HCT116 (cell line): ENCODE measurements around the gene RTN1. TPM values are rescaled to one million over a fixed set of nuclear protein-coding genes. Genes with fewer than 3 reads are reported as not detected.

Experiments used
- ATAC-seq: fragments of 200-7000 bp; cut with Tn5 transposase; 2 replicates; pipeline ENCODE4 v1.9.1; 2020; ENCODE audit warnings: mild to moderate bottlenecking, moderate library complexity
- BruUV-seq: library from RNA; stranded (reverse); fragments of 400-500 nt; replicated peaks from 2 replicates; lab custom pipeline; 2021; lab: Mats Ljungman, UMichigan
- CTCF ChIA-PET: fragments of 300-600 bp; sonication (Branson Sonifier 250); formaldehyde crosslinking; loops from one replicate; lab custom pipeline; 2021; ENCODE audit warnings: antibody characterized with exemption; lab: Charles Lee
- POLR2A ChIA-PET: fragments of 300-600, 350-600 bp; sonication (Branson Sonifier 250); formaldehyde crosslinking; loops from one replicate; lab custom pipeline; 2021; ENCODE audit warnings: antibody characterized with exemption; lab: Charles Lee
- RAD21 ChIA-PET, 2 experiments: fragments of 300-600 bp; sonication (Branson Sonifier 250); formaldehyde crosslinking; loops; one replicate each; lab custom pipeline; 2023; ENCODE audit warnings: low total read pairs in 2 of 2; ENCODE audit not compliant: uncharacterized antibody in 2 of 2, unreplicated experiment in 2 of 2, low non-redundant PET in 1 of 2; lab: Charles Lee
- DNase-seq: peaks from one replicate; pipeline ENCODE4 v3.0.0-alpha.2; 2010; ENCODE audit warnings: low read depth, low spot score
- H2AFZ ChIP-seq: fragments of 200-600 bp; shearing (Covaris generic), sonication (generic); 2 replicates; pipeline ENCODE4 v1.6.1; 2017; ENCODE audit warnings: low read depth, mixed run types, mixed read lengths, antibody characterized with exemption, low read length; ENCODE audit not compliant: poor library complexity, severe bottlenecking
- H3K27ac ChIP-seq: 2 replicates; pipeline ENCODE4 v1.5.1; 2012; ENCODE audit warnings: low read depth, low read length
- H3K27me3 ChIP-seq: fragments of 200-600 bp; sonication (generic); 2 replicates; pipeline ENCODE4 v1.6.1; 2016; ENCODE audit warnings: mixed run types, low read length, mixed read lengths; ENCODE audit not compliant: insufficient read depth
- H3K36me3 ChIP-seq, 2 experiments: fragments of 200-500 bp in 1 of 2; fragments of 200-600 bp in 1 of 2; sonication (Bioruptor generic) in 1 of 2; sonication (generic) in 1 of 2; 2 replicates each; pipeline versions ENCODE4 v1.5.1 to v1.6.1; 2014 to 2016; ENCODE audit warnings: low read length in 2 of 2, inconsistent platforms in 1 of 2, mixed read lengths in 1 of 2, mixed run types in 1 of 2; ENCODE audit not compliant: insufficient read depth in 2 of 2, control insufficient read depth in 1 of 2
- H3K4me1 ChIP-seq, 2 experiments: fragments of 200-600 bp in 1 of 2; sonication (generic) in 1 of 2; 2 replicates each; pipeline versions ENCODE4 v1.5.1 to v1.6.1; 2012 to 2017; ENCODE audit warnings: low read length in 2 of 2, inconsistent platforms in 1 of 2, mild to moderate bottlenecking in 1 of 2, mixed read lengths in 1 of 2, mixed run types in 1 of 2, moderate library complexity in 1 of 2; ENCODE audit not compliant: insufficient read depth in 2 of 2, control insufficient read depth in 1 of 2
- H3K4me2 ChIP-seq: fragments of 200-600 bp; sonication (generic); 2 replicates; pipeline ENCODE4 v1.6.1; 2017; ENCODE audit warnings: mixed run types, low read length, mixed read lengths
- H3K4me3 ChIP-seq, 2 experiments: fragments of 200-600 bp in 1 of 2; sonication (generic) in 1 of 2; replicated peaks in 1 of 2; 2 replicates each; pipeline ENCODE4 v1.5.1; 2011 to 2016; ENCODE audit warnings: low read length in 2 of 2, control low read depth in 1 of 2, low read depth in 1 of 2, mild to moderate bottlenecking in 1 of 2, mixed read lengths in 1 of 2, mixed run types in 1 of 2
- H3K79me2 ChIP-seq: fragments of 200-600 bp; sonication (generic); 2 replicates; pipeline ENCODE4 v1.6.1; 2017; ENCODE audit warnings: mild to moderate bottlenecking, mixed run types, low read length, moderate library complexity, mixed read lengths; ENCODE audit not compliant: insufficient read depth
- H3K9ac ChIP-seq: fragments of 200-600 bp; sonication (generic); 2 replicates; pipeline ENCODE4 v1.6.1; 2016; ENCODE audit warnings: low read length, mixed read lengths
- H3K9me2 ChIP-seq: fragments of 200-600 bp; sonication (generic), shearing (Covaris generic); 2 replicates; pipeline ENCODE4 v1.6.1; 2017; ENCODE audit warnings: mixed run types, mild to moderate bottlenecking, moderate library complexity; ENCODE audit not compliant: insufficient read depth
- H3K9me3 ChIP-seq, 2 experiments: fragments of 200-500 bp in 1 of 2; fragments of 200-600 bp in 1 of 2; sonication (Bioruptor generic) in 1 of 2; sonication (generic) in 1 of 2; 2 replicates each; pipeline ENCODE4 v1.6.1; 2014 to 2017; ENCODE audit warnings: low read length in 2 of 2, mixed read lengths in 2 of 2, inconsistent platforms in 1 of 2, low read depth in 1 of 2, mild to moderate bottlenecking in 1 of 2, mixed run types in 1 of 2, moderate library complexity in 1 of 2; ENCODE audit not compliant: control insufficient read depth in 1 of 2, insufficient read depth in 1 of 2
- H4K20me1 ChIP-seq: fragments of 200-600 bp; sonication (generic), shearing (Covaris generic); 2 replicates; pipeline ENCODE4 v1.6.1; 2017; ENCODE audit warnings: mixed run types, mild to moderate bottlenecking, moderate library complexity; ENCODE audit not compliant: insufficient read depth
- ATF3 ChIP-seq: IDR thresholded peaks from 2 replicates; pipeline ENCODE4 v1.6.1; 2012
- CEBPB ChIP-seq: IDR thresholded peaks from 2 replicates; pipeline ENCODE4 v1.6.1; 2012; ENCODE audit warnings: low read depth
- CTCF ChIP-seq, 3 experiments: fragments of 200-600 bp in 1 of 3; sonication (generic) in 1 of 3; IDR thresholded peaks in 2 of 3; conservative IDR thresholded peaks in 1 of 3; 2 replicates each; pipeline ENCODE4 v1.5.1; 2012 to 2017; ENCODE audit warnings: low read depth in 2 of 3, low read length in 2 of 3, antibody characterized with exemption in 1 of 3, borderline replicate concordance in 1 of 3, control low read depth in 1 of 3, mild to moderate bottlenecking in 1 of 3, mixed read lengths in 1 of 3, mixed run types in 1 of 3, moderate library complexity in 1 of 3; ENCODE audit not compliant: insufficient read depth in 1 of 3
- EGR1 ChIP-seq: IDR thresholded peaks from 2 replicates; pipeline ENCODE4 v1.6.1; 2012; ENCODE audit warnings: low read depth
- ELF1 ChIP-seq: IDR thresholded peaks from 2 replicates; pipeline ENCODE4 v1.6.1; 2012; ENCODE audit warnings: low read depth, borderline replicate concordance
- EZH2phosphoT487 ChIP-seq: fragments of 200-600 bp; IDR thresholded peaks from 2 replicates; pipeline ENCODE4 v1.6.1; 2018; ENCODE audit warnings: antibody characterized with exemption, borderline replicate concordance
- POLR2A ChIP-seq: IDR thresholded peaks from 2 replicates; pipeline ENCODE4 v1.7.0; 2011; ENCODE audit warnings: borderline replicate concordance; ENCODE audit not compliant: insufficient read depth, insufficient read length; ENCODE audit errors: extremely low read depth
- SIN3A ChIP-seq: IDR thresholded peaks from 2 replicates; pipeline ENCODE4 v1.6.1; 2012; ENCODE audit warnings: low read depth
- SP1 ChIP-seq: IDR thresholded peaks from 2 replicates; pipeline ENCODE4 v1.6.1; 2012; ENCODE audit warnings: low read depth
- TCF7L2 ChIP-seq: IDR thresholded peaks from 2 replicates; pipeline ENCODE4 v1.7.0; 2011; ENCODE audit warnings: borderline replicate concordance, inconsistent platforms; ENCODE audit not compliant: insufficient read depth, insufficient read length; ENCODE audit errors: extremely low read depth
- YY1 ChIP-seq: IDR thresholded peaks from 2 replicates; pipeline ENCODE4 v1.6.1; 2011; ENCODE audit warnings: low read length, low read depth, moderate library complexity, mild to moderate bottlenecking; ENCODE audit not compliant: insufficient replicate concordance; ENCODE audit errors: extremely low read depth
- ZBTB33 ChIP-seq: IDR thresholded peaks from 2 replicates; pipeline ENCODE4 v1.6.1; 2011; ENCODE audit warnings: mild to moderate bottlenecking, low read length, moderate library complexity; ENCODE audit not compliant: insufficient replicate concordance; ENCODE audit errors: extremely low read depth
- ZFX ChIP-seq: fragments of 450-650 bp; IDR thresholded peaks from 2 replicates; pipeline ENCODE4 v1.6.1; 2017
- intact Hi-C: fragments of 100-400 bp; cut with micrococcal nuclease; formaldehyde crosslinking; loops from 2 replicates; pipeline ENCODE4 v1.10.0; 2022
- total RNA-seq: library from RNA; stranded (reverse); gene quantifications from one replicate; pipeline ENCODE4 v1.2.1, GENCODE V29; 2021; ENCODE audit not compliant: unreplicated experiment
- TF ChIP-seq, protein P1 (sequence below): IDR thresholded peaks from 2 replicates; pipeline ENCODE4 v1.6.1; 2012

Gene RTN1
- total RNA-seq, 1 experiment from 2014 or later = 0.57 TPM

GRCh38 chr14:59727073-59727661 lies 143.4 kb downstream of the RTN1 start:
- Histone ChIP-seq H3K27me3 (no peaks in the 10 kb centered on the region), H3K36me3 (no peaks in the 10 kb centered on the region), H3K9me3 (no peaks in the 10 kb centered on the region), H3K9ac (no peak overlapping the region), H3K4me1 (peaks cover 0 to 4% of the 10 kb centered on the region in 2 experiments; a peak in 1 of 4 replicates), H2AFZ (no peak overlapping the region), H4K20me1 (no peaks in the 10 kb centered on the region), H3K9me2 (no peaks in the 10 kb centered on the region), H3K4me2 (no peak overlapping the region), H3K27ac (no peak overlapping the region), H3K79me2 (no peaks in the 10 kb centered on the region), H3K4me3 (no peak overlapping the region)
- DNase-seq (no peak), ATAC-seq (no peak)
- POLR2A ChIA-PET = no interaction called here
- no TSS peak for BruUV-seq
- RAD21 ChIA-PET = no interaction called here
- intact Hi-C loops = no loop called here
- CTCF ChIA-PET = no interaction called here
- TF ChIP-seq EGR1 = no peak
- TF ChIP-seq TCF7L2 = no peak
- TF ChIP-seq YY1 = no peak
- no peak for TF ChIP-seq ZFX
- no peak for TF ChIP-seq CTCF (IDR thresholded peaks at IDR 0.05 in 2 of 3, conservative IDR thresholded peaks at IDR 0.05 in 1 of 3; ENCODE audit: borderline replicate concordance in 1 of 3, insufficient read depth in 1 of 3, low read depth in 2 of 3, low read length in 2 of 3)
- TF ChIP-seq ZBTB33 = no peak
- TF ChIP-seq SIN3A = no peak
- no peak for TF ChIP-seq EZH2phosphoT487
- TF ChIP-seq ELF1 = no peak
- TF ChIP-seq, protein P1, sequence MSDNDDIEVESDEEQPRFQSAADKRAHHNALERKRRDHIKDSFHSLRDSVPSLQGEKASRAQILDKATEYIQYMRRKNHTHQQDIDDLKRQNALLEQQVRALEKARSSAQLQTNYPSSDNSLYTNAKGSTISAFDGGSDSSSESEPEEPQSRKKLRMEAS = no peak
- TF ChIP-seq POLR2A = no peak
- TF ChIP-seq CEBPB = no peak
- TF ChIP-seq SP1 = no peak
- no peak for TF ChIP-seq ATF3
